WTC11 (cell line): Measurements from ENCODE around the gene TEC. TPM values are rescaled to one million over a fixed set of nuclear protein-coding genes. Genes with fewer than 3 reads are reported as not detected.
A peak's percentile ranks its signal among the peaks of the same experiment; 100 is the strongest.

Experiments
- ATAC-seq: fragments of 200-7000 bp; cut with Tn5 transposase; 2 replicates; pipeline ENCODE4 v1.10.0; 2021; ENCODE audit warnings: mild to moderate bottlenecking, moderate library complexity
- CTCF ChIA-PET: fragments of 300-600 bp; sonication (Branson Sonifier 250); formaldehyde crosslinking; loops from one replicate; lab custom pipeline; 2021; ENCODE audit warnings: antibody characterized with exemption; lab: Charles Lee
- POLR2A ChIA-PET: fragments of 350-600 bp; sonication (Branson Sonifier 250); formaldehyde crosslinking; loops from one replicate; lab custom pipeline; 2021; ENCODE audit warnings: antibody characterized with exemption; lab: Charles Lee
- DNase-seq: peaks from one replicate; pipeline ENCODE4 v3.0.0; 2021; ENCODE audit warnings: low spot score
- H3K27ac Mint-ChIP-seq: 2 replicates; pipeline ENCODE4 v1.8.0; 2021; ENCODE audit warnings: mixed read lengths
- H3K27me3 Mint-ChIP-seq: 2 replicates; pipeline ENCODE4 v1.8.0; 2021; ENCODE audit warnings: low read depth, mild to moderate bottlenecking, moderate library complexity, mixed read lengths
- H3K36me3 Mint-ChIP-seq: 2 replicates; pipeline ENCODE4 v1.8.0; 2021; ENCODE audit warnings: mixed read lengths
- H3K4me1 Mint-ChIP-seq: 2 replicates; pipeline ENCODE4 v1.8.0; 2022; ENCODE audit warnings: mixed read lengths
- H3K4me3 Mint-ChIP-seq: 2 replicates; pipeline ENCODE4 v1.8.0; 2021; ENCODE audit warnings: mild to moderate bottlenecking, moderate library complexity, mixed read lengths
- H3K9me3 Mint-ChIP-seq: 2 replicates; pipeline ENCODE4 v1.8.0; 2021; ENCODE audit warnings: mixed read lengths
- ELF4 ChIP-seq: sonication (generic); formaldehyde crosslinking; IDR thresholded peaks from 2 replicates; pipeline ENCODE4 v1.8.1; 2022; ENCODE audit warnings: low read depth, mild to moderate bottlenecking, moderate library complexity, missing genetic modification reagents
- RELA ChIP-seq: sonication (generic); formaldehyde crosslinking; IDR thresholded peaks from 2 replicates; pipeline ENCODE4 v1.8.1; 2022; ENCODE audit warnings: missing genetic modification reagents, mild to moderate bottlenecking, borderline replicate concordance
- SP1 ChIP-seq: sonication (generic); formaldehyde crosslinking; conservative IDR thresholded peaks from 2 replicates; pipeline ENCODE4 v1.8.1; 2022; ENCODE audit warnings: missing genetic modification reagents
- ZBTB21 ChIP-seq: sonication (generic); formaldehyde crosslinking; IDR thresholded peaks from 2 replicates; pipeline ENCODE4 v1.8.1; 2023; ENCODE audit warnings: mild to moderate bottlenecking, missing genetic modification reagents, borderline replicate concordance
- ZNF232 ChIP-seq: sonication (generic); formaldehyde crosslinking; IDR thresholded peaks from 2 replicates; pipeline ENCODE4 v1.8.0; 2022; ENCODE audit warnings: mild to moderate bottlenecking, missing genetic modification reagents
- ZNF281 ChIP-seq: sonication (generic); formaldehyde crosslinking; IDR thresholded peaks from 2 replicates; pipeline ENCODE4 v1.8.0; 2023; ENCODE audit warnings: mild to moderate bottlenecking, missing genetic modification reagents
- ZNF396 ChIP-seq: fragments of 250-450 bp; sonication (Bioruptor Pico); IDR thresholded peaks from 2 replicates; pipeline ENCODE4 v1.8.0; 2021; ENCODE audit warnings: mild to moderate bottlenecking, moderate library complexity, borderline replicate concordance
- ZNF671 ChIP-seq: fragments of 250-450 bp; sonication (Bioruptor Pico); IDR thresholded peaks from 2 replicates; pipeline ENCODE4 v1.8.0; 2021; ENCODE audit warnings: mild to moderate bottlenecking
- total RNA-seq: library from RNA; stranded (reverse); gene quantifications from 3 replicates; pipeline ENCODE4 v1.2.3, GENCODE V29; 2021
- TF ChIP-seq, protein P1 (sequence below): sonication (generic); formaldehyde crosslinking; IDR thresholded peaks from 2 replicates; pipeline ENCODE4 v1.8.1; 2023; ENCODE audit warnings: mild to moderate bottlenecking, missing genetic modification reagents, borderline replicate concordance
- TF ChIP-seq, protein P2 (sequence below): sonication (generic); formaldehyde crosslinking; IDR thresholded peaks from 2 replicates; pipeline ENCODE4 v1.8.0; 2023; ENCODE audit warnings: missing genetic modification reagents, mild to moderate bottlenecking, borderline replicate concordance
- TF ChIP-seq, protein P3 (sequence below): sonication (generic); formaldehyde crosslinking; conservative IDR thresholded peaks from 2 replicates; pipeline ENCODE4 v1.8.1; 2023; ENCODE audit warnings: mild to moderate bottlenecking, low read depth, missing genetic modification reagents, moderate library complexity
- TF ChIP-seq, protein P4 (sequence below): sonication (generic); formaldehyde crosslinking; IDR thresholded peaks from 2 replicates; pipeline ENCODE4 v1.8.1; 2023; ENCODE audit warnings: mild to moderate bottlenecking, missing genetic modification reagents

Gene TEC
- total RNA-seq, 1 experiment from 2014 or later: 8.8 TPM

DNA sequence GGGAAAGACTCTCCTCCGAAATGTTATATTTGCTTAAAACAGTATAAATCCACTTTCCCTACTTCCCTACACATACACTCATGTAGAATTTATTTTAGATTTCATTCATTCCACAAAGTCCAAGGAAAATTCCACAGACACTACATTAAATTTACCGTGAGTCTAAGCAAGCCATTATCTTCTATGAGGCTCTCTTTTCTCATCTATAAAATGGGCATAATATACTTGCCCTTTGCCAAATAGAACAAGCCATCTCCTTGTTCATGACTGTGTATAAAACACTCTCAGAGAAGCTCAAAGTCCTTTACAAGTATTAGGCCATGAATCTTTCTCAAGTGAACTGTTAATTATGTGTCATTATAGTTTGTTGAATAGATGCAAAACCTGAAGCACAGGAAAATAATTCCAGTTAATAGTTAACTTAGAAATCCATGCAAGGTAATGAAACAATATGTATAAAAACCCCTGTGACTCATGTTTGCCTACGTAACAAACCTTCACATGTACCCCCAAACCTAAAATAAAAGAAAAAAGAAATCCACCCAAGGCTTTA, 10.7 kb downstream of the TEC start (continued):
- TF ChIP-seq, protein P1, sequence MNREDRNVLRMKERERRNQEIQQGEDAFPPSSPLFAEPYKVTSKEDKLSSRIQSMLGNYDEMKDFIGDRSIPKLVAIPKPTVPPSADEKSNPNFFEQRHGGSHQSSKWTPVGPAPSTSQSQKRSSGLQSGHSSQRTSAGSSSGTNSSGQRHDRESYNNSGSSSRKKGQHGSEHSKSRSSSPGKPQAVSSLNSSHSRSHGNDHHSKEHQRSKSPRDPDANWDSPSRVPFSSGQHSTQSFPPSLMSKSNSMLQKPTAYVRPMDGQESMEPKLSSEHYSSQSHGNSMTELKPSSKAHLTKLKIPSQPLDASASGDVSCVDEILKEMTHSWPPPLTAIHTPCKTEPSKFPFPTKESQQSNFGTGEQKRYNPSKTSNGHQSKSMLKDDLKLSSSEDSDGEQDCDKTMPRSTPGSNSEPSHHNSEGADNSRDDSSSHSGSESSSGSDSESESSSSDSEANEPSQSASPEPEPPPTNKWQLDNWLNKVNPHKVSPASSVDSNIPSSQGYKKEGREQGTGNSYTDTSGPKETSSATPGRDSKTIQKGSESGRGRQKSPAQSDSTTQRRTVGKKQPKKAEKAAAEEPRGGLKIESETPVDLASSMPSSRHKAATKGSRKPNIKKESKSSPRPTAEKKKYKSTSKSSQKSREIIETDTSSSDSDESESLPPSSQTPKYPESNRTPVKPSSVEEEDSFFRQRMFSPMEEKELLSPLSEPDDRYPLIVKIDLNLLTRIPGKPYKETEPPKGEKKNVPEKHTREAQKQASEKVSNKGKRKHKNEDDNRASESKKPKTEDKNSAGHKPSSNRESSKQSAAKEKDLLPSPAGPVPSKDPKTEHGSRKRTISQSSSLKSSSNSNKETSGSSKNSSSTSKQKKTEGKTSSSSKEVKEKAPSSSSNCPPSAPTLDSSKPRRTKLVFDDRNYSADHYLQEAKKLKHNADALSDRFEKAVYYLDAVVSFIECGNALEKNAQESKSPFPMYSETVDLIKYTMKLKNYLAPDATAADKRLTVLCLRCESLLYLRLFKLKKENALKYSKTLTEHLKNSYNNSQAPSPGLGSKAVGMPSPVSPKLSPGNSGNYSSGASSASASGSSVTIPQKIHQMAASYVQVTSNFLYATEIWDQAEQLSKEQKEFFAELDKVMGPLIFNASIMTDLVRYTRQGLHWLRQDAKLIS: no peak
- TF ChIP-seq, protein P2, sequence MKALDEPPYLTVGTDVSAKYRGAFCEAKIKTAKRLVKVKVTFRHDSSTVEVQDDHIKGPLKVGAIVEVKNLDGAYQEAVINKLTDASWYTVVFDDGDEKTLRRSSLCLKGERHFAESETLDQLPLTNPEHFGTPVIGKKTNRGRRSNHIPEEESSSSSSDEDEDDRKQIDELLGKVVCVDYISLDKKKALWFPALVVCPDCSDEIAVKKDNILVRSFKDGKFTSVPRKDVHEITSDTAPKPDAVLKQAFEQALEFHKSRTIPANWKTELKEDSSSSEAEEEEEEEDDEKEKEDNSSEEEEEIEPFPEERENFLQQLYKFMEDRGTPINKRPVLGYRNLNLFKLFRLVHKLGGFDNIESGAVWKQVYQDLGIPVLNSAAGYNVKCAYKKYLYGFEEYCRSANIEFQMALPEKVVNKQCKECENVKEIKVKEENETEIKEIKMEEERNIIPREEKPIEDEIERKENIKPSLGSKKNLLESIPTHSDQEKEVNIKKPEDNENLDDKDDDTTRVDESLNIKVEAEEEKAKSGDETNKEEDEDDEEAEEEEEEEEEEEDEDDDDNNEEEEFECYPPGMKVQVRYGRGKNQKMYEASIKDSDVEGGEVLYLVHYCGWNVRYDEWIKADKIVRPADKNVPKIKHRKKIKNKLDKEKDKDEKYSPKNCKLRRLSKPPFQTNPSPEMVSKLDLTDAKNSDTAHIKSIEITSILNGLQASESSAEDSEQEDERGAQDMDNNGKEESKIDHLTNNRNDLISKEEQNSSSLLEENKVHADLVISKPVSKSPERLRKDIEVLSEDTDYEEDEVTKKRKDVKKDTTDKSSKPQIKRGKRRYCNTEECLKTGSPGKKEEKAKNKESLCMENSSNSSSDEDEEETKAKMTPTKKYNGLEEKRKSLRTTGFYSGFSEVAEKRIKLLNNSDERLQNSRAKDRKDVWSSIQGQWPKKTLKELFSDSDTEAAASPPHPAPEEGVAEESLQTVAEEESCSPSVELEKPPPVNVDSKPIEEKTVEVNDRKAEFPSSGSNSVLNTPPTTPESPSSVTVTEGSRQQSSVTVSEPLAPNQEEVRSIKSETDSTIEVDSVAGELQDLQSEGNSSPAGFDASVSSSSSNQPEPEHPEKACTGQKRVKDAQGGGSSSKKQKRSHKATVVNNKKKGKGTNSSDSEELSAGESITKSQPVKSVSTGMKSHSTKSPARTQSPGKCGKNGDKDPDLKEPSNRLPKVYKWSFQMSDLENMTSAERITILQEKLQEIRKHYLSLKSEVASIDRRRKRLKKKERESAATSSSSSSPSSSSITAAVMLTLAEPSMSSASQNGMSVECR (CRISPR knock-in tag): no peak
- no peak for TF ChIP-seq ELF4
- no peak for TF ChIP-seq ZNF396 (CRISPR knock-in tag)

- Mint-ChIP-seq H3K27ac (no peak overlapping the region), H3K27me3 (no peaks in the 10 kb centered on the region), H3K4me3 (no peak overlapping the region), H3K9me3 (no peaks in the 10 kb centered on the region), H3K4me1 (peaks cover 7% of the 10 kb centered on the region), H3K36me3 (no peaks in the 10 kb centered on the region)
- TF ChIP-seq ZBTB21: no peak
- ChIA-PET POLR2A (no interaction called here), CTCF (no interaction called here)
- DNase-seq (no peak), ATAC-seq (no peak)
Measured at GRCh38 chr4:48255959-48256342, 13.7 kb downstream of the TEC start.

GRCh38 chr4:48255072-48255958, 14.3 kb downstream of the TEC start:
- H3K4me1 Mint-ChIP-seq: peaks cover 8% of the 10 kb centered on the region
- H3K27me3 Mint-ChIP-seq: no peaks in the 10 kb centered on the region
- POLR2A ChIA-PET: no interaction called here
- no peaks in the 10 kb centered on the region for H3K9me3 Mint-ChIP-seq
- peak; percentile 64 for ATAC-seq
- no peak for TF ChIP-seq SP1 (CRISPR knock-in tag)
- no peak for TF ChIP-seq ZNF281
- no peak for TF ChIP-seq RELA
- TF ChIP-seq, protein P3, sequence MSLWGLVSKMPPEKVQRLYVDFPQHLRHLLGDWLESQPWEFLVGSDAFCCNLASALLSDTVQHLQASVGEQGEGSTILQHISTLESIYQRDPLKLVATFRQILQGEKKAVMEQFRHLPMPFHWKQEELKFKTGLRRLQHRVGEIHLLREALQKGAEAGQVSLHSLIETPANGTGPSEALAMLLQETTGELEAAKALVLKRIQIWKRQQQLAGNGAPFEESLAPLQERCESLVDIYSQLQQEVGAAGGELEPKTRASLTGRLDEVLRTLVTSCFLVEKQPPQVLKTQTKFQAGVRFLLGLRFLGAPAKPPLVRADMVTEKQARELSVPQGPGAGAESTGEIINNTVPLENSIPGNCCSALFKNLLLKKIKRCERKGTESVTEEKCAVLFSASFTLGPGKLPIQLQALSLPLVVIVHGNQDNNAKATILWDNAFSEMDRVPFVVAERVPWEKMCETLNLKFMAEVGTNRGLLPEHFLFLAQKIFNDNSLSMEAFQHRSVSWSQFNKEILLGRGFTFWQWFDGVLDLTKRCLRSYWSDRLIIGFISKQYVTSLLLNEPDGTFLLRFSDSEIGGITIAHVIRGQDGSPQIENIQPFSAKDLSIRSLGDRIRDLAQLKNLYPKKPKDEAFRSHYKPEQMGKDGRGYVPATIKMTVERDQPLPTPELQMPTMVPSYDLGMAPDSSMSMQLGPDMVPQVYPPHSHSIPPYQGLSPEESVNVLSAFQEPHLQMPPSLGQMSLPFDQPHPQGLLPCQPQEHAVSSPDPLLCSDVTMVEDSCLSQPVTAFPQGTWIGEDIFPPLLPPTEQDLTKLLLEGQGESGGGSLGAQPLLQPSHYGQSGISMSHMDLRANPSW (CRISPR knock-in tag): no peak
- TF ChIP-seq ZNF232 (CRISPR knock-in tag): no peak
- no peak for TF ChIP-seq ZNF671 (CRISPR knock-in tag)
- TF ChIP-seq, protein P4, sequence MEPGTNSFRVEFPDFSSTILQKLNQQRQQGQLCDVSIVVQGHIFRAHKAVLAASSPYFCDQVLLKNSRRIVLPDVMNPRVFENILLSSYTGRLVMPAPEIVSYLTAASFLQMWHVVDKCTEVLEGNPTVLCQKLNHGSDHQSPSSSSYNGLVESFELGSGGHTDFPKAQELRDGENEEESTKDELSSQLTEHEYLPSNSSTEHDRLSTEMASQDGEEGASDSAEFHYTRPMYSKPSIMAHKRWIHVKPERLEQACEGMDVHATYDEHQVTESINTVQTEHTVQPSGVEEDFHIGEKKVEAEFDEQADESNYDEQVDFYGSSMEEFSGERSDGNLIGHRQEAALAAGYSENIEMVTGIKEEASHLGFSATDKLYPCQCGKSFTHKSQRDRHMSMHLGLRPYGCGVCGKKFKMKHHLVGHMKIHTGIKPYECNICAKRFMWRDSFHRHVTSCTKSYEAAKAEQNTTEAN (CRISPR knock-in tag): no peak
- CTCF ChIA-PET: interaction anchor here (1.1 kb wide), 1 partner anchor 21 kb away, joined by 3 read pairs; no protein-coding TSS in a partner anchor
- no peak for DNase-seq
- H3K27ac Mint-ChIP-seq: no peak overlapping the region
- no peaks in the 10 kb centered on the region for H3K36me3 Mint-ChIP-seq
- H3K4me3 Mint-ChIP-seq: no peak overlapping the region
